HG03342 (cell line): ENCODE data around the gene RAF1.
"Not testable (repeated sequence)": the region's sequence is repeated elsewhere in the genome, so short reads cannot be mapped to it uniquely, and the experiment has no call there.

ENCODE experiments used
- ATAC-seq: cut with Tn5 transposase; IDR thresholded peaks from one replicate; pipeline ENCODE4 v1.9.1; 2021; ENCODE audit warnings: mild to moderate bottlenecking, moderate library complexity; ENCODE audit not compliant: unreplicated experiment

RAF1 gene

GRCh38 chr3:12562451-12562850 is 101.5 kb downstream of the RAF1 start:
- no peak for ATAC-seq

GRCh38 chr3:12561397-12561796 is 102.5 kb downstream of the RAF1 start:
- no peak for ATAC-seq

- ATAC-seq = peak; percentile 37
Measured at GRCh38 chr3:12560505-12561190, 103.3 kb downstream of the RAF1 start.

GRCh38 chr3:12559520-12559919 is 104.4 kb downstream of the RAF1 start:
- no peak for ATAC-seq

- no peak for ATAC-seq
Measured at GRCh38 chr3:12558706-12559105, 105.2 kb downstream of the RAF1 start.

- no peak for ATAC-seq
Measured at GRCh38 chr3:12557473-12558100, 106.3 kb downstream of the RAF1 start.

GRCh38 chr3:12556690-12557472 is 107.0 kb downstream of the RAF1 start, which contains the start of gene MKRN2:
Gene MKRN2, plus strand, starts transcription at chr3:12557087. Its CDS starts 64 bp downstream, at chr3:12557151.
- ATAC-seq = peak; percentile 78

- no peak for ATAC-seq
Measured at GRCh38 chr3:12556314-12556689, 107.6 kb downstream of the RAF1 start.

- ATAC-seq = no peak
Measured at GRCh38 chr3:12553921-12554391, 110.0 kb downstream of the RAF1 start.

- ATAC-seq = no peak
Measured at GRCh38 chr3:12549971-12550760, 113.8 kb downstream of the RAF1 start.

GRCh38 chr3:12545473-12545791 is 118.5 kb downstream of the RAF1 start, which contains the start of gene MKRN2OS:
Gene MKRN2OS, minus strand, starts transcription at chr3:12545499. Its CDS starts 35 bp downstream, at chr3:12545464.
- ATAC-seq = no peak

GRCh38 chr3:12544652-12545472 is 119.1 kb downstream of the RAF1 start:
- no peak for ATAC-seq

- not testable (repeated sequence) for ATAC-seq
Measured at GRCh38 chr3:12543497-12543896, 120.4 kb downstream of the RAF1 start.

- ATAC-seq = no peak
Measured at GRCh38 chr3:12541625-12542024, 122.3 kb downstream of the RAF1 start.

- no peak for ATAC-seq
Measured at GRCh38 chr3:12536423-12536822, 127.5 kb downstream of the RAF1 start.
